SKM-1 treated with dmso at 0.1 percent for 144 hours (cell line): ENCODE measurements around the gene CA5B.
"Not testable (repeated sequence)": the region's sequence is repeated elsewhere in the genome, so short reads cannot be mapped to it uniquely, and the experiment has no call there.

Experiments used
- DNase-seq: peaks from one replicate; lab custom pipeline; 2025; ENCODE audit not compliant: unreplicated experiment; lab: John Stamatoyannopoulos, UW

The CA5B gene

DNA sequence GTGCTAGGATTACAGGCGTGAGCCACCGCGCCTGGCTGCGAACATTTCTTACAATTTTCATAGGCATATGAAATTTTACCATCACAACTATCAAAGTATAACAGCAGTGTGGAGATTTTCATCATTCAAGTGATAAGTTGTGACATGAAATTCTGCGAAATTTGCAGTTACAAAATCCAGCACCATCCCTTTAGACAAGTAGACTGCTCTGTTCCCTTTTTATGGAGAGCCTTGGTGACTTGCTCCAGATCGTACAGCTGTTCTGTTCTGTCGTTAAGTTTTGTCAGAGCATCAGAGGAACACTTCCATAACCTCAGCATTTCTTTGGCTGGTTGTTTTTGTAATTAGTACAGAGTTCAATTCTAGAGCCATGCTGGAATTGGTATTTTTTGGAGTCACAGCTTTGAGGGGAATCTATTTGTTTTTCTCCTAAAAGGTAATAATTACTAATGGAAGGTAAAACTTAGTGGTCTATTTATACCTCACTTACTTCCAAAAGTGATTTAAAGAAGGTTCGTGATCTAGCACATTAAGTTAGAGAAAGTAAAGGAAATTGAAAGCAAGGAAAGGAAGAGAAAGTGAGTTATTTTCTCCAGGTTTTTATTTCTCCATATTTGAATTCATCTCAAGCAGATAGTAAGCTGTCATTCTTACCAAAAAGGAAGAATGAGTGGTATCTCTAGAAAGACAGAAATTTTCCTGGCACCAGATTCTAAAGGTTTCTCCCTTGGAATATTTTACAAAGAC lies 74.3 kb downstream of the CA5B start:
- no peak for DNase-seq

DNA sequence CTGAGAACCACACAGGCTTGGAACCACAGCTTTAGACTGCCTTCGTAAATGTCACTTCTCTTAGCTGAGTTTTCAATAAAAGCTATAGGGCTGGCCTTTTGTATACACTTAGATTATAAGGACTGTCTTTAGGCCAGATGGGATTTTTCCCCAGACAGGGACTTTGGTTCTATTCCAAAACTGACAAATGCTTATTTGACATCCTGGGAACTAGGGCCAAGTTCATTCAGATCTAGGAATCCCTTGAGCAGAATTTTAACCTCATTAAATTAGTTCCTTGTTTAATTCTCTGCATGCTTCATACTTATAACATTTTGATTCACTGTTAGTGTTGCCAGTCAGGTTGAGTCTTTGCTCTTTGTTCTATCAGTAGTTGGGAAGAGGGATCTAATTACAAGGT lies 75.3 kb downstream of the CA5B start:
- DNase-seq, result no peak

DNA sequence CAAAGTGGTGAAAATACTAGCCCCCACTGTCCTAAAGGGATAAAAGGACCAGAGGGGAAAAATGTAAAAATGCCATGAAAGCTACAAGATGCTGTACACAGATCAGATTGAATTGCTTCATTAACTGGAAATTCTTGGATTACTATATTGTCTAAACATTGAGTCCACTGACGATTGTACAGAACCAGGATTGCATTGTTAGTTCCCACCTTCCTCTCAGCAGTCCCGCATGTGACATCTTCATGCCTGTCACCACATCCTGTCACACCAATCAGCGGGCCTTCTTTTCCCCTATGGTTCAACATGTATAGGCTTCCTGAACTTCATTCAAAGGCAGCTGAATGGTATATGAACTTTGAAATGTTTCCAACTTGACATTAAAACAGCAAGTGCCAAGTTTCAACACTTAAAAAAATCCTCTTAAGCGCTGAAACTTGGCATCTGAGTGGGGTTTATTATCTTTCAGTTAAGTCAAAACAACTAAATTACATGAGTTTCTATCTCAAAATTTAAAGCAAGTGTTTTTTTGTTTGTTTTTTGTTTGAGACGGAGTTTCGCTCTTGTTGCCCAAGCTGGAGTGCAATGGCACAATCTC lies 76.8 kb downstream of the CA5B start:
- DNase-seq, result no peak

DNA sequence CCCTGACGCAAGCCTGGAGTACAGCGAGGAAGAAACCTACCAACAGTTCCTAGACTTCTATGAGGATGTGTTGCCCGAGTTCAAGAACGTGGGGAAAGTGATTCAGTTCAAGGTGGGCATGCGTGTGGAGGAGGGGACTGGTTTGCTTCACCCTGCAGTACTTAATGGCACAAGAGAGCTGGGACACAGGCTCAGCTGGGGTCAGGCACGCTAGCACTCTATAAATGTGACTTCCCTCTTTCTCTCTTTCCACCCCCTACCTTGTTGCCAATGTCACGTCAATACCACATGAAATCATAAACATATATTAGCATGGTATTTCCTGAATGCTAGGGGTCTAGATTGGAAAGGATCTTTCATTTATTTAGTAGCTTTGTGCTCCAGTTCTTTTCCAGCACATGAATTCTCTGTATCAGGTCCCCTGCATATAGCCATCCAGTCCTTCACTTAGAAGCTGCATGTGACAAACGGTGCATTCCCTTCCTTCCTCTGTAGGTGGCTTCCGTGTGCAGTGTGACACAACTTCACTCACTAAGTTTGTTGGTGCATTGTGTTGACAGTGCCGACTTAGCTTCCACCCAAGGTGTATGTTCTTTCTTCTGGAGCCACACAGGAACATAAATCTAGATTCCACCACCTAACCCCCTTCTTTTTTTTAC lies 77.8 kb downstream of the CA5B start:
- no peak for DNase-seq

DNA sequence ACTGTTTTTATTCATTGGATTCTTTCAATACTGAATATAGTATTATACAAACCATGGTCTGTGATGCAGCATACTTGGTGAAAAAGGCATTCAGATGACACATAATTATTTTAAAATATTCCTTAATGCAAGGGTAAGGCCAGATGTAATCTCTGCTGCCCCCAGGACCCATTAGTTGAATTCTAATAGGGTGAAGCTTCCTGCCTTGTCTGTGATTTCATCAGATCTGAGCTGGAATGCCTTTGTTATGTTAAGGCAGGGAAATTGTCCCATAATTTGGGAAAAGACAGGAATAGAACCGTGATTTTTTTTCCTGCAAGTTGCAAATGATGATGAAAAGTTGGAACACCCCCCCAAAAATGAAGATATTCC lies 78.4 kb downstream of the CA5B start:
- no peak for DNase-seq

DNA sequence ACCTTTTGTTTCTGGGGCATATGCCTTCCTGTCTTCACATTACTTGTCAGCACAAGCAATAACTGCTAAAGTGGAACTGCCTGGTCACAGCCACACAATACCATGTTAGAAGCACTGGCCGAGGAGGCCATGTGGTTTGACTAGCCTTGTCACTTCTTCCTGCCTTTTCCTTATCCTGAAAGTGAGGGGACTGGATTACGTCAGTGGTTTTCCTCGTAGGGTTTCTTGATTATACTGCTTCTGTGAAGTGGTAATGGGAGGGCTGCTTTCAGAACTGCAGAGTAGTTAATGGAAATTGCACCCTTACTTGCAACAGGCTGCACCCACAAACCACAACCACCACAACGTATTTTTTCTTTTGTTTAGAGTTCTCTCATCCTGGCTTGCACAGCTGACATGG lies 78.8 kb downstream of the CA5B start:
- DNase-seq, result no peak

DNA sequence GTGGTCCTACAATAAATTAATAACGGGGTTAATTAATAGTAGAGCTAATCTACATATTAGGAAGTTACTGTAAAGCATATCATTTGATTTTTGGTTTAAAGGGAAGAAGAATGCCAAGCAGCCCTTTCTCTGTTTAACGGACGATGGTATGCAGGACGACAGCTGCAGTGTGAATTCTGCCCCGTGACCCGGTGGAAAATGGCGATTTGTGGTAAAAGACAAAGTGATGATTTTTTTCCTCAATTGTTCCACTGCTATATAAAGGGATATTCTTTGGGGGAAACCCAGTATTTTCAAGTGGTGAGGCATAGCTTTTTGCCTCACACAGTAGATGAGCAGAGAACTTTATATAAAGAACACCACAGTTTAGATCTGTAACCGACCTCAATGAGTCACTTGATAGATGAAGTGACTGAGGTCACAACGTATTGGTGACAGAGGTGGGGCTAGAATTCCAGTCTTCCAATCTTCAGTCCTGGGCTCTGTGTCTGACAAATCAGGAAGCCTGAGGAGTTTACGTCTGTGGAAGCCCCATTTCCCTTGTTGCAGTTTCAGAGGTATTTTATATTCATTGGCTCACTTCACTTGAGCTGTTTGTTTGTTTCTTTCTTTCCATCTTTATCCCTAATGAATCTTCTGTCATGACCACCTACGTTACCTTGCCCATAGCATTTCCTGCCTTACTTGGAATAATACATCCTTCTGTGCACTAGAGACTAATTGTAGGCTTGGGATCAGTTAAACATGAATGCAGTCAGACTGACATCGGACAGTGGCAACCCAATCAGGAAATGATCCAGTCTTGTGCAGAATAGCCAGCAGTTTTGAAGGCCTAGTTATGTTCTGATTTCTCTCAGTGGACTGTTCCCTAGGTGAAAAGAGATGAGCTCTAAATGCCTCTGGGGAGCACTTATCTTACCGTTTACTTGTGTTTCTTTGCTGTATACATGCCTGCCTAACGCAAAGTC lies 82.3 kb downstream of the CA5B start:
- DNase-seq, result no peak

DNA sequence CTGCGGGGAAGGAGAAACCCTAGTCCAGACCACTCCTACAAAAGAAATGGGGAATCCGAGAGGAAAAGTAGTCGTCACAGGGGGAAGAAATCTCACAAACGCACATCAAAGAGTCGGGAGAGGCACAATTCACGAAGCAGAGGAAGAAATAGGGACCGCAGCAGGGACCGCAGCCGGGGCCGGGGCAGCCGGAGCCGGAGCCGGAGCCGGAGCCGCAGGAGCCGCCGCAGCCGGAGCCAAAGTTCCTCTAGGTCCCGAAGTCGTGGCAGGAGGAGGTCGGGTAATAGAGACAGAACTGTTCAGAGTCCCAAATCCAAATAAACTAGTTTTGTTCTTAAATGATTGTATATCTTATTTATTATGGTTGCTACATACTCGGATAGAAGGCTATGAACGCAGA lies 84.9 kb downstream of the CA5B start:
- no peak for DNase-seq

DNA sequence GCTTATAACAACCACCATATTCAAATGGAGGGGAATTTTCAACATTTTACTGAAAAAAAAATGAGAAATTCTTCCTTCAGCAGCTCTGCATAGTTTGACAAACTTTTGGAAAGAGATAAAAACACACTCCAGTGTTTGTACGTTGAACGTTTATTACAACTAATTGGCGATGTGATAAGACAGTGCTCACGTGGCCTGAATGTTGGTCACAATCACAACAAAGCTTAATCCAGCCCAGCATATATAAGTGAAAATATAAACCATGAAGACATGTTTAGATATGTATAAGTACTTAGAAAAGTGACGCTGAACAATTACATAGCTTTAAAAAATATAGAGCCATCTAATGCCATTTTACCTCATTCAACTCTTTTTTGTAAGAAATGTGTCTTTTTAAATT lies 87.9 kb downstream of the CA5B start:
- DNase-seq, result no peak

DNA sequence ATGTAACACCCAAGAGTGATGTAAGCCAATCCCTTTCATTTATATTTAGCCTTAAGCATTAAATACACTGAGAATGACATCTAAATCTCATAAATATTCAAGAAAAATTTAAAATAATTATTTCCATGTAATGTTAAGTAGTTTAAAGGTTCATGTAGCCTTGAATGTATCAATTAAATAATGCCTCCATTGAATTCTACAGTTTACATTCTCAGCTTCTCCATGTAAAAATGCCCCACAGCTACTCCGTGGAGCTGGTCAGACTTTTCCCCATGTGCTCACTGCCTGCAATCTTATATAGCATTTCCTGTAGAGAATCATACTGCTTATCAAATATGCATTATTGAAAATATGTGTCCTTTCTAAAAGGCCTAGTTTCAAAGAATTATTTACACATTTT lies 91.1 kb downstream of the CA5B start:
- DNase-seq, result no peak

DNA sequence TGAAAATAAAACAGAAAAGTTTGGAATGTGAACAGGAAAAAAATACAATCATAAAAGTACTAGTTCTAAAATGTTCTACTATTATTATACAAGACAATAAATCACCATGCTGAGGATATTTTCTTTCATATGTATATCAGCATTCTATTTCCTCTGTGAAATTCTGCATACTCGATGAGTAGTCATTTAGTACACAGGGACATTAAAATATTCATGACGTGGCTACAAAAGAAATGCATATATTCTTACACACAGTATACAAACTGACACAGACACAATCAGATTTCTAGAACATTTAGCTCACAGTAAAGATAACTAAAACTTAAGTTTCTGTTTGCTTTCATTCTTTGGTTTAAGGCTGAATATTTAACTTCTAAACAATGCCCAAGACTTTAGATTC lies 93.3 kb downstream of the CA5B start:
- DNase-seq, result not testable (repeated sequence)

DNA sequence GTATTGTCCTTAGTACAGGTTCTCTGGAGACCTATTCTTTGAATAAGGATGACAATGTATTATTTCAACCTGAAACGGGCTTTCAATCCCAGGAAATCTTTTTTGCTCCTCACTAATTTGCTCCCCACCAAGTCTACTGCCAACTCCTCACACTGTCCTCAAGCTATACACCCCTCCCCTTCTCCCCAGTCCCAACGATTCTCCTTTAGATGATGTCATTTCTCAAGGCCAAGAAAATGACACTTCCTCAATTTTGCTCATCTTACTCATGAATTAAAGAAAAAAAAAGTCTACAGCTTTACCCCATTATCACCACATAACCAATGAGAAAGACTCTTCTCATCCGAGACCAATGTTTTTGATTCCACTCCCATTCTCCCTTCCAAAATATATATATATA lies 96.0 kb downstream of the CA5B start:
- no peak for DNase-seq

DNA sequence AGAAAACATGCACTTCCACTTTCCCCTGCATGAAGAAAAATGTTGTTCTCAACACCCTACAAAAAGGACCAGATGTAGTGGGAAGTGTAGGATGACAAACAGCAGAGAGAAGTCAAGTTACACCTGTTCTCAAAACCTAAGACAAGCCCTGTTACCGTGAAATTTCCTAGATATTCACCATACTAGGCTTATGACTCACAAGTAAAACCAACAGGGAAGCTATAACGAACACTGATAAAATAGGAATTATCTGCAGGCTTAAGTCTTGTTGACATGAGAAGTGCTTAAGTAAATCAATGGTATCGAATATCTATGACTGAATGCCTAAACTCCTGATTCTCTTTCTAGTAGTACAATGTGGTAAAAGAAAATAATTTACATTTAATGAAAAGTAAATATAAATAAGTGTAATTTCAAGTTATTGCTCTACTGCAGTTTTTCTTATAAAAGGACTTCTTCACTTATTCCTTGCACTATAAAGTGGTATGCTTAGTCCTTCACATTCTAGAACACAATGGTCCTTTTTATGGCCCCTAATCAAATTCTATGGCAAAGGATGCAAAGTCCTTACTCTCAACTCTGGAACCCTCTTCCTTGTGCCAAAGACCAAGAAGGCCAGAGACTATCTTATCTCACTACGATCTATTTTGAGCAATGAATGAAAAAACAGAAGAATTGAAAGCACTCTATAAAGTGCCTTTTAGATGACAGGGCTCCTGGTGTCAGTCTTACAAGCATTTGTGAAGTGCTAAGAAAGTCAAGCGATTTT lies 96.9 kb downstream of the CA5B start:
- no peak for DNase-seq
